ENCODE data around the gene RNF222.
A peak's percentile ranks its signal among the peaks of the same experiment; 100 is the strongest.

Gene RNF222

GRCh38 chr17:8413938-8414337 is 16.3 kb upstream of the RNF222 start:
- DNase-seq (ENCODE audit: low read depth) = no peak
- no peak overlapping the region for H3K4me3 ChIP-seq (ENCODE audit: low read depth, low read length)
- TF ChIP-seq MYC (IDR thresholded peaks at IDR 0.05; ENCODE audit: low read depth, low read length) (no peak), POLR2A (IDR thresholded peaks at IDR 0.05; ENCODE audit: extremely low read depth, insufficient read length) (no peak), CTCF (IDR thresholded peaks at IDR 0.05; ENCODE audit: low read depth, low read length) (no peak), MAX (IDR thresholded peaks at IDR 0.05; ENCODE audit: low read depth, low read length) (no peak)

- TF ChIP-seq MAX (IDR thresholded peaks at IDR 0.05; ENCODE audit: low read depth, low read length) (no peak), CTCF (IDR thresholded peaks at IDR 0.05; ENCODE audit: low read depth, low read length) (no peak), MYC (IDR thresholded peaks at IDR 0.05; ENCODE audit: low read depth, low read length) (no peak), POLR2A (IDR thresholded peaks at IDR 0.05; ENCODE audit: extremely low read depth, insufficient read length) (no peak)
- no peak overlapping the region for H3K4me3 ChIP-seq (ENCODE audit: low read depth, low read length)
- DNase-seq (ENCODE audit: low read depth) = no peak
Measured at GRCh38 chr17:8413328-8413727, 15.7 kb upstream of the RNF222 start.

GRCh38 chr17:8412089-8412488 is 14.5 kb upstream of the RNF222 start:
- no peak overlapping the region for H3K4me3 ChIP-seq (ENCODE audit: low read depth, low read length)
- TF ChIP-seq POLR2A (IDR thresholded peaks at IDR 0.05; ENCODE audit: extremely low read depth, insufficient read length) (no peak), MYC (IDR thresholded peaks at IDR 0.05; ENCODE audit: low read depth, low read length) (no peak), CTCF (IDR thresholded peaks at IDR 0.05; ENCODE audit: low read depth, low read length) (no peak), MAX (IDR thresholded peaks at IDR 0.05; ENCODE audit: low read depth, low read length) (no peak)
- peak; percentile 20 for DNase-seq (ENCODE audit: low read depth)

- no peak for DNase-seq (ENCODE audit: low read depth)
- H3K4me3 ChIP-seq (ENCODE audit: low read depth, low read length) = no peak overlapping the region
- no peak for TF ChIP-seq CTCF (IDR thresholded peaks at IDR 0.05; ENCODE audit: low read depth, low read length)
- TF ChIP-seq MYC (IDR thresholded peaks at IDR 0.05; ENCODE audit: low read depth, low read length) = no peak
Measured at GRCh38 chr17:8410883-8411238, 13.2 kb upstream of the RNF222 start.

- peak; percentile 77 for DNase-seq (ENCODE audit: low read depth)
- H3K4me3 ChIP-seq (ENCODE audit: low read depth, low read length) = no peak overlapping the region
- TF ChIP-seq MYC (IDR thresholded peaks at IDR 0.05; ENCODE audit: low read depth, low read length) (no peak), CTCF (IDR thresholded peaks at IDR 0.05; ENCODE audit: low read depth, low read length) (peak; percentile 70)
Measured at GRCh38 chr17:8409966-8410882, 12.6 kb upstream of the RNF222 start.

- no peak for DNase-seq (ENCODE audit: low read depth)
- no peak overlapping the region for H3K4me3 ChIP-seq (ENCODE audit: low read depth, low read length)
- TF ChIP-seq MAX (IDR thresholded peaks at IDR 0.05; ENCODE audit: low read depth, low read length) (no peak), MYC (IDR thresholded peaks at IDR 0.05; ENCODE audit: low read depth, low read length) (no peak), POLR2A (IDR thresholded peaks at IDR 0.05; ENCODE audit: extremely low read depth, insufficient read length) (no peak), CTCF (IDR thresholded peaks at IDR 0.05; ENCODE audit: low read depth, low read length) (no peak)
Measured at GRCh38 chr17:8408371-8408770, 10.7 kb upstream of the RNF222 start.

Data from NB4 (cell line).